ENCODE data around the gene FKBP9.
A peak's percentile ranks its signal among the peaks of the same experiment; 100 is the strongest.
"Not testable (repeated sequence)": the region's sequence is repeated elsewhere in the genome, so short reads cannot be mapped to it uniquely, and the experiment has no call there.

The FKBP9 gene

DNA sequence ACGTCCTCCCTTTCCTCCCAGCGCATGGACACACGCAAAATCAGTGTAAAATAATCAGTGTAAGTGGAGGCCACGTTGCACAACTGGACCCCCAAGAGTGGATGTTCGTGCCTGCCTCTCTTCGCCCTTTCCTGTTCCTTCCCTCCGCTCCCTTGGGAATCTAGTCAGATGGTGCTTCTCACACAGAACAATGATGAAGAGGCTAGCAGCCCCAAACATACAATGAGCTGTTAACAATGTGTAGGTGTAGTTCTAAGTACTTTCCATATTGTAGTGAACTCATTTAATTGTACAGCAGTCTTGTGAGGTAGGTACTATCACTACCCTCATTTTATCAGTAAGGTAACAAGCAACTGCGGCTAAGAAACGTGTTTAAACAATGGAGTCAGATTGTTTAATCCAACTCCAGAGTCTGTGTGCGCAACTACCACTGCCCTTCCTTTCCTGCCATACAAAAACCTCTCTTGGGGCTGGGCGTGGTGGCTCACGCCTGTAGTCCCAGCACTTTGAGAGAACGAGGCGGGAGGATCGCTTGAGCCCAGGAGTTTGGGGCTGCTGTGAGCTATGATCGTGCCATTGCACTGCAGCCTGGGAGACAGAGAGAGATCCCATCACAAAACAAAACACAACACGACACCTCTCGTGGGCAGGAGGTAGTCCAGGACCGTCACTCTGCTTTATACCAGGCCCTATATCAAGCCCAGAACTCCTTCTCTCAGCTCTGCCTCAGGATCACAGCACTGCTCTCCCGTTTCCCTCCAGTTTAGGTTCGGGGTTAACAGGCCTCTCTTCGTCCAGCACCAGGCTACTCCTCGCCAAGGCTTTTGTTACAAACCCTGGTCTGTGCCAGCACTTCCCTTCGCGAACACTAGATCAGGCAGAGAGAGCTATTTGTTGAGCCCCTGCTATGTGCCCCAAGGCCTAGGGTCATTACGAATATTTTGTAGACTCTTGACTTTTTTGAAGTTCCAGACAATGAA lies 1.1 kb downstream of the FKBP9 start:
- DNase-seq, result no peak

DNA sequence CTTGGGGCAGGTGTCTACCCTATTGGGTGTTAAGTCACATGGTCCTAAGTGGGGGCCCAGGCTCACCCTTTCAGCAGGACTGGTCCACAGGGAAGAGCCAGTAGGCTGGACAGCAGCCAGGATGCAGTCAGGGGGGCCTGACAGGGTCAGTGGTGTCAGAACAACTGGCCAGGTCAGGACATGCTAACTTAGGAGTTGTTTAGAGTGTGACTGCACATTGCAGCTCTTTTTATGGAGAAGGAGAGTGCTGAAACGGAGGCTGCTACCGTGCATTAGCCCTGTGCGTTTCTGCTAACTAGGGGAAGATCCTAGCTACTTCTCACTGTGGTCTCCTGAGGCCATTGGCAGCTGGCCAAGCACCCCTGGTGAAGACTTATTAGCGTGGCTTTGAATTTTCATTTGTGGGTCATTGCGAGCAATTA lies 6.7 kb downstream of the FKBP9 start:
- DNase-seq, result not testable (repeated sequence)

DNA sequence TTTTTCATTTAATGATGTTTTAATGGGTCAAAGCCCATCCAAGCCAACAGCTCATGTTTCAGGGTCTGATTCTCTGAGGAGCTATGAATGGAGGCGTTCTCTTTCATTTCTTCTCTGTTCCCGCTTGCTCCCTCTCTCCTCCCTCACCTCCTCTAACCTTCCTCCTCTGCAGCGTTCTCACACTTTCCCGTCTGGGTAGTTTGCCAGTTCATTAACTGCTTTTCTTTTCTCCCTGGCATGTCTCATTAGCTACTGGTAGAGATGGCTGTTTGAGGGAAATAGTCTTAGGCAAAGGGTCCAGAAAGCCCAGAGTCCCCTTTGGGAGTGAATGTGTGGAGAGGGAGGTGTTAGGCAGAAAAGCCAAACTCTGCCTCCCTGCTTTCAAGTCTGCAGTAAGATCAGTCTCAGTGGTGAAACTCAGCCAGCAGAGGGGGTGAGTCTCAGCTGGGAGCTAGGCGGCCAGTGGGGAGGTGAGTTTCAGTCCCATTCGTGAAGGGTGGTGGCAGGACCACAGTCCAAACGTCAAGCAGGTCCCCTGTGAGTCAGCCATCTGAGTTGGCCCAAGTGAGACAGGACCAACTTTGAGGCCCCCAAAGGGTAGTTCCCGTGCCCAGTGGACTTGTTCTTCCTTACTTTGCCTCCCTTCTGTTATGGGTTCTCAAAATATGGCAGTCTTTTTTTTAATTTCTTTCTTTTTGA lies 7.4 kb downstream of the FKBP9 start:
- DNase-seq, result peak in 1 of 4 experiments; percentile 10

DNA sequence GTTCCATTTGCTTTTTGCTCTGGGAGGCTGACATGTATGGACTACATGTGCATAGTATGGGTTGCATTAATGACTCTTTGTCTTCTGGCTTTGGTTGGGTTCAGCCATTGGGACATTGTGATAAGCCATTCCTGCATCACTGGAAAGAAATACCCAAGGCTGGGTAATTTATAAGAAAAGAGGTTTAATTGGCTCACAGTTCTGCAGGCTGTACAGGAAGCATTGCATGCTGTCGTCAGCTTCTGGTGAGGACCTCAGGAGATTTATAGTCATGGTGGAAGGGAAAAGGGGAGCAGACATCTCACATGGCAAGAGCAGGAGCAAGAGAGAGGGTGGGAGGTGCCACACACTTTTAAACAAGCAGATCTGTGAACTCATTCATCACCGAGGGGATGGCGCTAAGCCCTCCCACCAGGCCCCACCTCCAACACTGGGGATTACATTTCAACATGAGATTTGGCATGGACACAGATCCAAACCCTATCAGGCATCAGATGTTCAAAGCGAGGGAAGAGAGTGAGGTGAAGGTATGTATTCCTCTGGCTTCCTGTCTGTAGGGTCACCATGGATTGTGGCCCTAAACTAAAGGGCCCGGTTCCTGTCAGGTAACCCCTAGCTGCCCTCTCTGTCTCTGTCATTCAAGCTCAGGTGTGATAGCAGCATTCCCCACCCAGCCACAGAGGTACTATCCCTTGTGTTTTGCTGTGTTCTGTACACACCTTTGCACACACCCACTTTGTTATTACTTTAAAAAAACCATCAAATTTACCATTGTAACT lies 9.4 kb downstream of the FKBP9 start:
- DNase-seq, result not testable (repeated sequence)

DNA sequence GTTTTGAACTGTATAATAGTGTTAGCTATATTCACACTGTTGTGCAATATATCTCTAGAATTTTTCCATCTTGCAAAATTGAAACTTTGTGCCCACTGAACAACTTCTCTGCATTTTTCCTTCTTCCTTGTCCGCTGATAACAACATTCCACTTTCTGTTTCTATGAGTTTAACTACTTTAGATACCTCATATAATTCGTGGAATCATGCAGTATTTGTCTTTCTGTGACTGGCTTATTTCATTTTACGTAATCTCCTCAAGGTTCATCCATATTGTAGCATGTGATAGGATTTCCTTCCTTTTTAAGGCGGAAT lies 10.0 kb downstream of the FKBP9 start:
- DNase-seq, result not testable (repeated sequence)

DNA sequence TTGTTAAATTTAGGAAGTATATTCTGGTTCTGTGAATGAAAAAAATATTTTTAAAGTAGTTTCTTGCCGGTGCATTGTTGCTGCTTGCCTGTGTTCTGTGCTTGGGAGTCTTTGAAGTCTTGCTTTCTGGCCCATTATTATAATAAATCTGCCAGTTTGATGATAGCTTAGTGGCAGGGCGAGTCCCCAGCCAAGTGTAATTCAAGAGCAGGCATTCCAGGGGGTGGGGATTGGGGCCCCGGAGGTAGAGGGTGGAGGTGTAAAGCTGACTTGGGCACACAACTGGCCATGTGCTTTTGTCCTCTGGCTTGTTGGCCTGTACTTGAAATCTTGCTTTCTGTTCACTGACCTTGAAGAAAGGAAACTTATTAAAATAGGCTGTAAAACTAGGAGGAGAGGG lies 14.7 kb downstream of the FKBP9 start:
- DNase-seq, result not testable (repeated sequence)

DNA sequence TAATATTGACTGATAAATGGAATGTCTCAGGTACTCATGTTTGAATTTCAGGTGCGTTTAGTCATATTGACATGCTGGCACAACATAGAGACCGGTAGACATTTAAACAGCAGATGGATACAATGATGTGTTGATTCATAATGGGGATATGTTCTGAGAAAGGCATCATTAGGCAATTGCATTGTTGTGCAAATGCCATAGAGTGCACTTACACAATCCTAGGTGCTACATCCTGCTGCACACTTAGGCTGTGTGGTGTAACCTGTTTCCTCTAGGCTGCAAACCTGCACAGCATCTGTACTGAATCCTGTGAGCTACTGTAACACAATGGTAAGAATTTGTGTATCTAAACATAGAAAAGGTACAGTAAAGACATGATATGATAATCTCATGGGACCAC lies 19.9 kb downstream of the FKBP9 start:
- not testable (repeated sequence) for DNase-seq

DNA sequence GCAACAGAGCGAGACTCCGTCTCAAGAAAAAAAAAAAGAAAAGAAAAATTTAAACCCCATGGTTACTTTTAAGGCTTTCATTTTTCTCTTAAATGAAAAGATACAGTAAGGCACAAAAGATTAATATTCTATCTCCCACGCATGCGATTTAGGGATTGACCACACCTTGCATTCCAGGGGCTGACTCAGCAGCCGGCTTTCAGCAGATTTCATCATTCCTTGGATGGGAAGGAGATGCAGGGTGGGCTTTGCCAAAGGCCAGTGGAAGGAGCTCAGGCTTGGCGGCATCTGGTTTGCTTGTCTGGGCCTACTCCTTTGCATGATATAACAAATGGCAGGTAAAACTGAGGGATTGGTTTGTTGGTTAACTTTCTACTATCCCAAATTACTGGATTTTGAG lies 22.0 kb downstream of the FKBP9 start:
- not testable (repeated sequence) for DNase-seq

DNA sequence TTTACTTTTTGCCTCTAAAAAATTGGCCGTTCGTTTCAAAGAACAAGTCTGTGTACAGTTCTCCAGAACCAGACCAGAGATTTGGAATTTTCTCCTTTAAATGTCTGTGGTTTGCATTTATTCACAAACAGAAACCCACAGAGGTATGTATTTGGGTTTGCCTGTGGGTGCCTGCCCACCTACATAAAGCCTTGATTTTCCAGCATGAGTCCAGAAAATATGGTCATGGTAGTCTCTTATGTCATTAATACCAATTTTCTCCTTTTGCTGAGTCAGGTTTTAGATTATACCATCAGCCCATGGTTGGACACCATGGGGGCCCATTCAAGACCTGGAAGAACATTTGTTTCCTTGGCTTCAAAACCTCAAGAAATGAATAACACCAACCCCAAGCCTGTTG lies 22.7 kb downstream of the FKBP9 start:
- not testable (repeated sequence) for DNase-seq

DNA sequence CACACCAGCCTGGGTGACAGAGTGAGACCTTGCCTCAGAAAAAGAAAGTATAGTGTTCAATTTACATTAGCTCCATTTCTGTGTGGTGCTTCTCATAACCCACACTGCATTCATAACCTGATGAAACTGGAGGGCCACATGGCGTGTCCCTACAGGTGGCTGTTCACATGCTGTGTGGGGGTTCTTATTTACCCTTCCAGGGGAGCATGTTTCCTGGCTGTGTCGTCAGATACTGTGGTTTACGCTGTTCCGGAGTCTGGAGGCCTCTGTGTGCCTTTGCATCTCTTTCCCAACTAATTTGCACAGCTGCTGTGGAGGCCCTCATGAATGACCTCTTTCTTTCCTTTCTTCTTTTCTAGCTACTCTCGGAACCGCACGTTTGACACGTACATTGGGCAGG lies 30.9 kb downstream of the FKBP9 start:
- not testable (repeated sequence) for DNase-seq

DNA sequence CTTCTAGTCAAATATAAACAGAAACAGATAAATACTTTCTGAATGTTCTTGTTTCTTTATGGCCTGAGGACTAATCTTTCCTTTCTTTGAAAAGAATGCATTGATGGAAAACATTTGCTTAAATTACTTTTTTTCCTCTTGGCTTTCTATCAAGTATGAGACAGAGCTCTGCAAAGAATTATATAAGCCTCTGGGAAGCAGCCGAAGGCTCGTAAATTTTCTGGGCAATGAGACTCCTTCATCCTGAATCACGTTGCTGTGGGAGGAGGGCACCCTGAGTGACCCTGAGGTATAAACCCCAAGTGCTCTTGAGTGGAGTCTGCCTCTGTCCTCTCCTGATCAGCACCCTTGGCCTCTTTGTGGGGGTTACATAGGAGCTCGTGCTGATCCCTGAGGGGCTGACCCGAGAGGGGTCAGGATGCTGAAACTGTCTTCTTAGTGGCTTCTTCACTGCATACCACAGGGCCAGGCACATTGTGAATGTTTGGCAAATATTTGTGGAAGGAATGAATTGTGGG lies 33.9 kb downstream of the FKBP9 start:
- not testable (repeated sequence) for DNase-seq

DNA sequence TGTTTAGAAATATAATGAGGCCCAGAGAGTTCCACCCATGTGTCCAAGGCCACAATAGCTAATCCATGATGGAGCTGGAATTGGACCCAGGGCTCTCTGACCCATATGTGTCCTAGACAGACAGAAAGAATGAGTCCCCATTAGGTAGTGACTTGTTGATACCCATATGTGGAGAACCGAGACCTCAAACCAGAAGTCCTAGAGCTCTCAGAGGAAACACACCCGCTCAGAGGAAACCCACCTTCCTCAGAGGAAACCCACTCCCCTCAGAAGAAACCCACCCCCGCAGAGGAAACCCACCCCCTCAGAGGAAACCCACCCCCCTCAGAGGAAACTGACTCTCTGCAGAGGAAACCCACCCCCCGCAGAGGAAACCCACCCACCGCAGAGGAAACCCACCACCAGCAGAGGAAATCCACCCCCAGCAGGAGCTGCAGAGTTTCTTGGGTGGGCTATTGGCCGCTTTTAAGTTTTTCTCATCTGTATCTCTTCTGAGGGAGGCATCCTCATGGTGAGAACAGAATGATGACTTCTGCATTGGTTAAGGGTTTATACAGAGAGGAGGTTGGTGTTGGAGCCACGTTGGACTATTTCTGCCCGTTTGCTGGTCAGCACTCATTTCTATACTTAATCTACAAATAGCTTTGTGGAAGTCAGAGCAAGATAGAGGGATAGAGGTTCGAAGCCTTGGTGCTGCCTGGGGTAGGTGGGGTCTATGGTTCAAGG lies 34.9 kb downstream of the FKBP9 start:
- DNase-seq, result not testable (repeated sequence)

DNA sequence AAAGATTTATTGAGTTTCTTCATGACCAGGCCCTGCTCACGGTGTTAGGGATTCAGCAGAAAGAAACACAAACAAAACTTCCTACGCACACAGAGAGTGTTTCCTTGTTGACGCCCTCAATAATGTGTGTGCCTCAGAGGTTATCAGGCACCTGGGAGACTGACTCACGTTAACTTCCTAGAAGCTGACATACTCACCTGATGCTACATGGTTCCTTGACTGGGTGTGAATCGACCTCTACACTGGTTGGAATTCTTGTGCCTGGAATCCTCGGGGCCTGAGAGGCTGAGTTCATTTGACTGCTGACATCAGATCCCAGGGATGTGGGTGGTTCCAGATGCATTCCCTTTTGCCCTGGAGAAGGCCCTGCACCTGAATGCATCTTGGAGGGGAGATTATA lies 35.5 kb downstream of the FKBP9 start:
- DNase-seq, result not testable (repeated sequence)

DNA sequence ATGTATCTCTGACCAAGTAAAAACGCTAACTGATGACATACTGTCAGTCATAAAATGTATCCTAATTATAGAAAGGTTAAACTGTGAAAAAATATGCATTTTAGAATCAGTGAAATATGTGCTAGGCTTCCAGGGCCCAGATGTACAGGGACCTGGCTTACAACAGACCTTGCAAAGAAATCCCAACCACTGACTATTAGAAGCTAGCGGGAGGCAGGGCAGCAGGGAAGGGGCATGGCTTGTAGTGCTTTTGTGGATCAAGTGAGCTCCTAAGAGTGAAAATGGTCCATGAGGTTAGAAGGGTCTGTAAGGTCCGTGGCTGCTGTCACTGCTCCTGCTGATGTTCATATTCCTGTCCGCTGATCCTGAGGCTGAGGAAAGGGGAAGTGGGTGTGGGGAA lies 40.7 kb downstream of the FKBP9 start:
- not testable (repeated sequence) for DNase-seq

DNA sequence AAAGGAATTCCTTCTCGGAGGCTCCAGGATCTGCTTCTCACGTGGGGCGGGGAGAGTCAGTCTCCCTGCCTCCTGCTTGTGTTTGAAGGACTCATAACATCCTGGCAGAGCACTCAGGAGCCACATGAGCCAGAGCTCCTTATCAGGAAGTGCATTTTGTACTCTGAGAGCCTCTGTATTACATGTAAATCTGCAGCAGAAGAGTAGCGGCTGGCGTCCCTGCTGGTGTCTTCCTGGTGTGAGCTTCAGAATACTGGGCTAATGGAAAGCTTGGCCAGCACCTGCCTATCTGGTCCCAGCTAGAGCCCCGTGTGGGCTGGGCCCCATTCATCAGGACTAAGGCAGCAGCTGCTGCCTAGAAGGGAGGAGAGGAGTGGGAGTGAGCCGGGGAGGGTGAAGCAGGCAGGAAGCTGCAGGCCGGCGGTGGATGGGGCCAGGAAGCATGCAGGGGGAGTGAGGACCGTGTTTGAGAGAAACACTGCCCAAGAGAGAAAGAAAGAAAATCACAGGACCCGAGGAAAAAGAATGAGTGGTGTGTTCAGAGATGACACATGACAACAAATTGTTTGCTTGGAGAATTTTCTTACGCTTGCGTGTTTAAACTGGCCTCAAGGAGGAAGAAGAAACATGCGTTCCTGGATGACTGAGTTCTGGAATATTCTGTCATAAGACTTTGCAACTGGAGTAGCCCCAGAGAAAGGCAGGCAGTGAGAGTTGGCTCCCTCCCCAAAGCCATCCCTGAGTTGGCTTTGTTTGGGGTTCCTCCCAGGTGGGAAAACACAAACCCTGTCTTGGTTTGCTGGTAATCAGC lies 41.3 kb downstream of the FKBP9 start:
- peak in 3 of 4 experiments; percentile 7 to 16 (median 14) for DNase-seq

DNA sequence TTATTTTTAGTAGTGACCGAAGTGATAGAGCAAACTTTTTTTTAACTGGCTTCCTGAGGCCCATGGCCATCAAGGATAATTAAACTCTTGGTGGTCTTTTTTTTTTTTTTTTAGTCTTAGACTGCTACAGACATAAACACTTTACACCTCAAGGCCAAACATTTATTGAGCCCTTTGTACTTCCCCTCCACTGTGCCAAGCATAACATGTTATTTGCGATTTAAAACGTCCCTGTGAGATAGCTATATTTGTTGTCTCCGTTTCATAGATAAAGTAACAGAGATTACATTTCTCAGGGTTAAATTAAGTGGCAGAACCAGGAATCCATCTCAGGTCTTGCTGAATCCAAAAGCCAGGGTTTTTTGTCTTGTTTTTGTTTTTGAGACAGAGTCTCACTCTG lies 42.1 kb downstream of the FKBP9 start:
- DNase-seq, result not testable (repeated sequence)

DNA sequence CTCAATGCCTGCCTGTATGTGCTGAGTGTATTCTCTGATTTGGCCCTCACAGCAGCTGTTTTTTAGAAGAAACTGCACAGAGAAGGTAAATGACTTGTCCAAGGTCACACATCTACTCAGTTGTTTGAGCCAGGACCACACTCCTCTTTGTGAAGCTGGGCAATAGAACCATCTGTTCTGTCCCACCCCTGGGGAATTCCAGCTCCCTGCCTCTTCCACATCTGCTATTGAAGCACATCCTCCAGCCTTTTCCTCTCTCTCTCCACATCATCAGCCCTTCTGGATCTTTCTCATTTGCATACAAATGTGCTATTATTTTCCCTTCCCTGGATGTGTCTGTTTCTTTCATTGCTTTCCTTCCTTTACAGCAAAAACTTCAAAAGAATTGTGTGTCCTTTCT lies 45.9 kb downstream of the FKBP9 start:
- DNase-seq, result not testable (repeated sequence)

DNA sequence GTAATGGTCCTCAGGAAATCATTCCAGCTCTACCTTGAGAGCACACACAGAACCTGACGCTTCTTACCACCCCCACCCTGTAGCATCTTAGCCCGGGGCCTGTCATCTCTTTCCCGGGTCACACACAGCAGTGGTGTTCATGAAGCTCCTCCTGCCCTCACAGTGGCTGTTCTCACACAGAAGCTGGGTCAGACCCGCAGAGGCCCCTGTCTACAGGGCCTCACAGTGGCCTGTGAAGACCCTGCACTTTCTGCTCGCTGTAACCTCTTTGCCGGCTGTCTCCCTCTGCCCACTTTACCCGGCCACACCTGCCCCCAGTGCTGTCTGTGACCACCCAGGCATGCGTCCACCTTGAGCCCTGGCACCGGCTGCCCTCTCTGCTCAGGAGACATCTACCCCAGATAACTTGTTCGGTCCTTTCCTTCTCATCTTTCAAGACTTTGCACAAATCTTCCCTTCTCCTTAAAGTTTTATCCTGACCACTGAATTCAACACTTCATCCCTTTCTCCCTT lies 46.9 kb downstream of the FKBP9 start:
- not testable (repeated sequence) for DNase-seq

DNA sequence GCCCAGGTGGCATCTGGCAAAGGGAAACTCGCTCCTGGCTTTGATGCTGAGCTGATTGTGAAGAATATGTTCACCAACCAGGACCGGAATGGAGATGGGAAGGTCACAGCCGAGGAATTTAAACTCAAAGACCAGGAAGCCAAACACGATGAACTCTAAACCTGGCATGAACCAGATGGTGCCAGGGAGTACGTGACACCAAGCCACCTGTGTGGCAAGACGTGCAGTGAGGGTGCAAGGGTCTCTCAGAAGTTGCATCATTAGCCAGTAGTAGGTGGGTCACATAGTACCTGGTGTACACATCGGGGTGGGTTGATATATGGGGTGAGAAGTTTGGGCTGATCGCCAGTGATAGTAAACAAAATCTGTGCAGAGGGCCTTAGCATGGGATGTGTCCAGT lies 48.0 kb downstream of the FKBP9 start:
- not testable (repeated sequence) for DNase-seq

DNA sequence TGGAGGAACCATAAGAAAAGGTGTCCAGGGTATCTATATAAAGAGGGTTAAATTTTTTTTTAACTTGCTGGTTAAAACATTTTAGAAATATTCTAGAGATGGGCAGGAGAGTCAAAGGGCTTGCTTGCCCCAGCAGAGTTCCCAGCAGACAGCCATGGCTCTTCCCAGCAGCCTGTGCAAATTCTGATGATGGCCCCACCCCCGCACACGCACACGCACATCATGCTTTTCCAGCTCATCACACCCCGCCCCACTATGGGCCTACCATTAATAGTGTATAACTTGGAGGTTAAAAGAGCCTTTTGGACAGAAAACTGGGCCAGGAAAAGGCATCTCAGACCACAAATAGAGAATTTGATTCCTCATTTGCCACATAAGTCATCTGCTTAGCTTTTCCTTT lies 48.5 kb downstream of the FKBP9 start:
- DNase-seq, result not testable (repeated sequence)

DNA sequence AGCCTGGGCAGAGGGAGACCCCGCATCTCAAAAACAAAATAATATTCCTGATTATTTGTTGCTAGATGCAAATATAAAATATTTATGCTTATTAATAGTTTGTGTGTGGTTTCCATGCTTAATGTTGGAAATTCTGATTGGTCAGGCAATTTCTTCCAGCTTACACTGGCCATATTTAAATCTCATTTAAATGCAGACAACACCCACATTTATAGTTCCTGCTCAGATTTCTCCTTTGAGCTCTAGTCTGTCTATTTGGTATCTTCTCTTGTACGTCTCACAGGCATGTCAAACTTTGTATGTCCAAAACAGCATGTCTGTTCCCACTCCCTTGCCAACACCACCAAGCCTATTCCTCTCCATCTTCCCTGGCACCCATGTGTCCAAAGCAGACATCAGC lies 52.5 kb downstream of the FKBP9 start:
- DNase-seq, result no peak

All from suppressor macrophage (primary cell).